Measurements from ENCODE around the gene GPR149.

Gene GPR149

GRCh38 chr3:154422694-154423093 lies 7.3 kb downstream of the GPR149 start:
- TF ChIP-seq SIN3A (IDR thresholded peaks at IDR 0.05; ENCODE audit: borderline replicate concordance, insufficient read depth, low read length), result no peak
- TF ChIP-seq TAF1 (IDR thresholded peaks at IDR 0.05; ENCODE audit: borderline replicate concordance, insufficient read depth, low read length), result no peak

- TF ChIP-seq, protein P1, sequence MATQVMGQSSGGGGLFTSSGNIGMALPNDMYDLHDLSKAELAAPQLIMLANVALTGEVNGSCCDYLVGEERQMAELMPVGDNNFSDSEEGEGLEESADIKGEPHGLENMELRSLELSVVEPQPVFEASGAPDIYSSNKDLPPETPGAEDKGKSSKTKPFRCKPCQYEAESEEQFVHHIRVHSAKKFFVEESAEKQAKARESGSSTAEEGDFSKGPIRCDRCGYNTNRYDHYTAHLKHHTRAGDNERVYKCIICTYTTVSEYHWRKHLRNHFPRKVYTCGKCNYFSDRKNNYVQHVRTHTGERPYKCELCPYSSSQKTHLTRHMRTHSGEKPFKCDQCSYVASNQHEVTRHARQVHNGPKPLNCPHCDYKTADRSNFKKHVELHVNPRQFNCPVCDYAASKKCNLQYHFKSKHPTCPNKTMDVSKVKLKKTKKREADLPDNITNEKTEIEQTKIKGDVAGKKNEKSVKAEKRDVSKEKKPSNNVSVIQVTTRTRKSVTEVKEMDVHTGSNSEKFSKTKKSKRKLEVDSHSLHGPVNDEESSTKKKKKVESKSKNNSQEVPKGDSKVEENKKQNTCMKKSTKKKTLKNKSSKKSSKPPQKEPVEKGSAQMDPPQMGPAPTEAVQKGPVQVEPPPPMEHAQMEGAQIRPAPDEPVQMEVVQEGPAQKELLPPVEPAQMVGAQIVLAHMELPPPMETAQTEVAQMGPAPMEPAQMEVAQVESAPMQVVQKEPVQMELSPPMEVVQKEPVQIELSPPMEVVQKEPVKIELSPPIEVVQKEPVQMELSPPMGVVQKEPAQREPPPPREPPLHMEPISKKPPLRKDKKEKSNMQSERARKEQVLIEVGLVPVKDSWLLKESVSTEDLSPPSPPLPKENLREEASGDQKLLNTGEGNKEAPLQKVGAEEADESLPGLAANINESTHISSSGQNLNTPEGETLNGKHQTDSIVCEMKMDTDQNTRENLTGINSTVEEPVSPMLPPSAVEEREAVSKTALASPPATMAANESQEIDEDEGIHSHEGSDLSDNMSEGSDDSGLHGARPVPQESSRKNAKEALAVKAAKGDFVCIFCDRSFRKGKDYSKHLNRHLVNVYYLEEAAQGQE (IDR thresholded peaks at IDR 0.05; ENCODE audit: insufficient read depth in 1 of 2, low read depth in 2 of 2, low read length in 2 of 2), result peak; percentile 80 to 95
- no peak for TF ChIP-seq SIN3A (IDR thresholded peaks at IDR 0.05; ENCODE audit: borderline replicate concordance, insufficient read depth, low read length)
- TF ChIP-seq TAF1 (IDR thresholded peaks at IDR 0.05; ENCODE audit: borderline replicate concordance, insufficient read depth, low read length), result no peak
These were observed 8.9 kb downstream of the GPR149 start for GRCh38 chr3:154421083-154421482.

DNA sequence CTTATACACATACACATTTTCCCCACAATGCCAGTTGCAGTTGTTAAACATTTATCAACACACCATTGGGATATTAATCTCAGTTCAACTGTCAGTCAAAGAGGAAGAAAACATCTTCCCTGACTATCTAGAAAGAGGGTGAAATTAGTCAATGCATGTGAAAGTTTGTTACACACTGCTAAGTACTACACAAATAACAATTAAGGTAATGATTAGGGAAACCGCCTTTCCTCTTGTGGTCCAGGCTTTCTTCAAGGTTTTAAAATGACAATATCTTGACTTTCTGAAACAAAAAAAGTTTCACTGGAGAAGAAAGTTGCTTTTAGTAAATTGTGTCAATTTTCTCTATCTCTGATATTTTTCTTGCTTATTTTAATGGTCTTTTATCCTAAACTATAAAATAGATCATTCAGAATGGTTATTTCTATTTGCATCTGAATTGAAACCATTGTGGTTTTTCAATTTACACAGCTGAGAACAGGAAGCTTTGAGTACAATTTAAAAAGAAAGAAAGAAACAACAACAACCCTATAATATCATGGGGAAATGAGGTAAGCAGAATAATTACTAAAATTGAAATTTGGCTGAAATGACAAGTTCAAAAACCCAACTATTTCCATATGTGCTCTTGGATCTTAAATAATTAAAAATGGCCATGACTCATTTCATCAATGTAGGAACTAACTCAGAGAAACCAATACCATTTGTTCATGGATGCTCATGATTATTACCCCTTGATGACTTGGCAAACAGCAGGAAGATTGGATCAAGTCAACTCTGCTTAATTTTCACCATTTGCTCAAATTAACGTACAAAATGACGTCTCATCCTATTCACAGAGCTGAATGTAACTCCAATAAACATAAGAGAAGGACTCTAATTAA lies 31.7 kb downstream of the GPR149 start:
- TF ChIP-seq FOXP2 (optimal IDR thresholded peaks at IDR 0.05; ENCODE audit: borderline replicate concordance, extremely low read depth, extremely low read length, insufficient read depth) (no peak), TAF1 (IDR thresholded peaks at IDR 0.05; ENCODE audit: borderline replicate concordance, insufficient read depth, low read length) (no peak), POLR2AphosphoS5 (IDR thresholded peaks at IDR 0.05; ENCODE audit: low read depth, low read length) (no peak), SIN3A (IDR thresholded peaks at IDR 0.05; ENCODE audit: borderline replicate concordance, insufficient read depth, low read length) (no peak)
- TF ChIP-seq, protein P1 (IDR thresholded peaks at IDR 0.05; ENCODE audit: insufficient read depth in 1 of 2, low read depth in 2 of 2, low read length in 2 of 2), result no peak

- TF ChIP-seq POLR2AphosphoS5 (IDR thresholded peaks at IDR 0.05; ENCODE audit: low read depth, low read length) (no peak), TAF1 (IDR thresholded peaks at IDR 0.05; ENCODE audit: borderline replicate concordance, insufficient read depth, low read length) (no peak), SIN3A (IDR thresholded peaks at IDR 0.05; ENCODE audit: borderline replicate concordance, insufficient read depth, low read length) (no peak), FOXP2 (optimal IDR thresholded peaks at IDR 0.05; ENCODE audit: borderline replicate concordance, extremely low read depth, extremely low read length, insufficient read depth) (no peak)
- TF ChIP-seq, protein P1 (IDR thresholded peaks at IDR 0.05; ENCODE audit: insufficient read depth in 1 of 2, low read depth in 2 of 2, low read length in 2 of 2), result no peak
These were observed 40.1 kb downstream of the GPR149 start for GRCh38 chr3:154389861-154390260.

DNA sequence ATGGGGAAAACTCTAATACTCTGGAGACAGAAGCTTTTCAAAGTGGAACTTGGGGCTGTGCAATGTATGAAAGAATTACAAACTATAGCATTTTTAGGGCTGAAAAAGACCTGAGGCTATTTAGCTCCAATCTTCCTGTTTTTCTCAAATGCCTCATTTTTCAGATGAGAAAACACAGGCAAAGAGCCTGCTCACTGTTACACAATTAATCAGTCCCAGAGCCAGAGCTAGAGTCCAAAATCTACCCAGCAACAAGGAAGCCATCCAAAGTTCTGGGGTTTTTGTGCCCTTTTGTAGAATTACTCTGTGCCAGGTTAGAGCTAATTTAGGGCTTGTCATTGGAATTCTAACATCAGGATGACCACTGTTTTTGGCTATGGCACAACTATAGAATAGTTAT lies 45.5 kb downstream of the GPR149 start:
- TF ChIP-seq FOXP2 (optimal IDR thresholded peaks at IDR 0.05; ENCODE audit: borderline replicate concordance, extremely low read depth, extremely low read length, insufficient read depth) (no peak), TAF1 (IDR thresholded peaks at IDR 0.05; ENCODE audit: borderline replicate concordance, insufficient read depth, low read length) (no peak), POLR2AphosphoS5 (IDR thresholded peaks at IDR 0.05; ENCODE audit: low read depth, low read length) (no peak), SIN3A (IDR thresholded peaks at IDR 0.05; ENCODE audit: borderline replicate concordance, insufficient read depth, low read length) (no peak)
- TF ChIP-seq, protein P1 (IDR thresholded peaks at IDR 0.05; ENCODE audit: insufficient read depth in 1 of 2, low read depth in 2 of 2, low read length in 2 of 2), result no peak
